HepG2 (cell line): ENCODE data around the gene SYTL3. TPM values are rescaled to one million over a fixed set of nuclear protein-coding genes. Genes with fewer than 3 reads are reported as not detected.

Source experiments
- DDIT3 ChIP-seq: sonication (generic); formaldehyde crosslinking; IDR thresholded peaks from 2 replicates; pipeline ENCODE4 v1.4.0; 2020; ENCODE audit warnings: mild to moderate bottlenecking, missing genetic modification reagents
- FOXK2 ChIP-seq: fragments of 450-650 bp; IDR thresholded peaks from 2 replicates; pipeline ENCODE4 v1.6.1; 2016
- HOXA7 ChIP-seq: sonication (generic); formaldehyde crosslinking; IDR thresholded peaks from 2 replicates; pipeline ENCODE4 v1.8.1; 2022; ENCODE audit warnings: mild to moderate bottlenecking, missing genetic modification reagents, moderate library complexity
- MIER3 ChIP-seq: IDR thresholded peaks from 2 replicates; pipeline ENCODE4 v1.6.1; 2016; ENCODE audit warnings: missing compliant biosample characterization, borderline replicate concordance
- MXD3 ChIP-seq: IDR thresholded peaks from 2 replicates; pipeline ENCODE4 v1.6.1; 2016; ENCODE audit warnings: mild to moderate bottlenecking, missing biosample characterization, missing genetic modification reagents
- SNRNP70 ChIP-seq: fragments of 200-400 bp; formaldehyde crosslinking; IDR thresholded peaks from 2 replicates; pipeline ENCODE4 v1.6.1; 2017; ENCODE audit warnings: mild to moderate bottlenecking, low read depth, low read length, moderate library complexity
- SP1 ChIP-seq, 2 experiments: fragments of 450-650 bp in 1 of 2; sonication (generic) in 1 of 2; formaldehyde crosslinking in 1 of 2; IDR thresholded peaks; 2 replicates each; pipeline versions ENCODE4 v1.4.0 to v1.6.1; 2016 to 2020; ENCODE audit warnings: missing genetic modification reagents in 1 of 2
- SUZ12 ChIP-seq: fragments of 150-350 bp; IDR thresholded peaks from 2 replicates; pipeline ENCODE4 v1.6.1; 2014; ENCODE audit warnings: low read depth, low read length
- ZEB1 ChIP-seq: IDR thresholded peaks from 2 replicates; pipeline ENCODE4 v1.6.1; 2012; ENCODE audit warnings: mild to moderate bottlenecking, low read depth, inconsistent platforms; ENCODE audit not compliant: insufficient replicate concordance
- ZGPAT ChIP-seq: IDR thresholded peaks from 2 replicates; pipeline ENCODE4 v1.6.1; 2016; ENCODE audit warnings: mild to moderate bottlenecking
- ZNF136 ChIP-seq: sonication (generic); formaldehyde crosslinking; IDR thresholded peaks from 2 replicates; pipeline ENCODE4 v1.8.1; 2022; ENCODE audit warnings: low read depth, mild to moderate bottlenecking, moderate library complexity, missing genetic modification reagents
- ZNF138 ChIP-seq: sonication (generic); formaldehyde crosslinking; IDR thresholded peaks from 2 replicates; pipeline ENCODE4 v1.5.0; 2020; ENCODE audit warnings: mild to moderate bottlenecking, low read depth, missing genetic modification reagents
- ZNF256 ChIP-seq: sonication (generic); formaldehyde crosslinking; conservative IDR thresholded peaks from 2 replicates; pipeline ENCODE4 v1.4.0; 2020; ENCODE audit warnings: missing genetic modification reagents
- ZNF326 ChIP-seq: sonication (generic); formaldehyde crosslinking; IDR thresholded peaks from 2 replicates; pipeline ENCODE4 v1.4.0; 2020; ENCODE audit warnings: missing genetic modification reagents, borderline replicate concordance
- ZNF441 ChIP-seq: sonication (generic); formaldehyde crosslinking; IDR thresholded peaks from 2 replicates; pipeline ENCODE4 v1.7.0; 2021; ENCODE audit warnings: missing genetic modification reagents, borderline replicate concordance
- ZNF451 ChIP-seq: sonication (generic); formaldehyde crosslinking; IDR thresholded peaks from 2 replicates; pipeline ENCODE4 v1.5.0; 2020; ENCODE audit warnings: mild to moderate bottlenecking, missing genetic modification reagents
- ZNF543 ChIP-seq: sonication (generic); formaldehyde crosslinking; IDR thresholded peaks from 2 replicates; pipeline ENCODE4 v1.4.0; 2020; ENCODE audit warnings: mild to moderate bottlenecking, missing genetic modification reagents
- ZNF572 ChIP-seq: sonication (generic); formaldehyde crosslinking; IDR thresholded peaks from 2 replicates; pipeline ENCODE4 v1.5.1; 2020; ENCODE audit warnings: mild to moderate bottlenecking, missing genetic modification reagents
- ZNF773 ChIP-seq: sonication (generic); formaldehyde crosslinking; IDR thresholded peaks from 2 replicates; pipeline ENCODE4 v1.4.0; 2020; ENCODE audit warnings: missing genetic modification reagents, borderline replicate concordance
- ZNF850 ChIP-seq: sonication (generic); formaldehyde crosslinking; conservative IDR thresholded peaks from 2 replicates; pipeline ENCODE4 v1.9.0; 2021; ENCODE audit warnings: mild to moderate bottlenecking, missing genetic modification reagents
- polyA plus RNA-seq, 8 experiments: library from polyadenylated mRNA; depleted of rRNA in 3 of 8; stranded (reverse) in 7 of 8; unstranded in 1 of 8; fragments of >200 nt; fragmentation: Illumina TruSeq in 4 of 8; extraction: Trizol in 4 of 8; gene quantifications; 2 replicates each; pipeline versions ENCODE4 v1.2.1 to v1.2.3, GENCODE V29; 2011 to 2016; ENCODE audit warnings: low read depth in 4 of 8, missing spikeins in 1 of 8, mixed read lengths in 1 of 8; ENCODE audit not compliant: insufficient read depth in 1 of 8
- total RNA-seq, 5 experiments: library from RNA; depleted of rRNA; stranded (reverse); fragments of >200 nt; fragmentation: Illumina TruSeq; extraction: Trizol; gene quantifications; 2 replicates each; pipeline ENCODE4 v1.2.3, GENCODE V29; 2016; ENCODE audit warnings: low read depth in 1 of 5
- TF ChIP-seq, protein P1 (sequence below): sonication (generic); formaldehyde crosslinking; IDR thresholded peaks from 2 replicates; pipeline ENCODE4 v1.4.0; 2020; ENCODE audit warnings: missing genetic modification reagents, borderline replicate concordance
- TF ChIP-seq, protein P2 (sequence below): IDR thresholded peaks from 2 replicates; pipeline ENCODE4 v1.6.1; 2018; ENCODE audit warnings: missing genetic modification reagents
- TF ChIP-seq, protein P3 (sequence below): IDR thresholded peaks from 2 replicates; pipeline ENCODE4 v1.6.1; 2012; ENCODE audit warnings: inconsistent platforms

SYTL3 gene
- total and polyA plus RNA-seq, 2 of the 13 experiments (the other 11 are each of a cell fraction or from before 2014, with no cell fraction given), result 0.11 to 0.28 TPM

GRCh38 chr6:158644231-158645063 lies 5.4 kb upstream of the SYTL3 start, which contains the start of gene DYNLT1 (continued):
- TF ChIP-seq ZGPAT (CRISPR knock-in tag) (peak; percentile 83; the same call in 1 of the 2 replicates), MIER3 (0 out of 2 replicates have a peak, but pooled peaks have one; percentile 58), FOXK2 (no peak; the same call in 1 of the 2 replicates), ZNF572 (CRISPR knock-in tag) (0 out of 2 replicates have a peak, but pooled peaks have one; percentile 73), ZNF138 (CRISPR knock-in tag) (0 out of 2 replicates have a peak, but pooled peaks have one; percentile 69), ZNF441 (CRISPR knock-in tag) (no peak; the same call in 1 of the 2 replicates), ZNF256 (0 out of 2 replicates have a peak, but pooled peaks have one; percentile 36), ZNF451 (CRISPR knock-in tag) (peak; percentile 84; the same call in 1 of the 2 replicates), ZNF543 (CRISPR knock-in tag) (peak; percentile 56; the same call in 1 of the 2 replicates), DDIT3 (CRISPR knock-in tag) (no peak), ZNF773 (CRISPR knock-in tag) (peak; percentile 59; the same call in 1 of the 2 replicates), SNRNP70 (no peak), MXD3 (CRISPR knock-in tag) (peak; percentile 93), SP1 (IDR thresholded peaks at IDR 0.05) (no peak), SP1 (CRISPR knock-in tag; IDR thresholded peaks at IDR 0.05) (peak; percentile 76), ZNF136 (peak; percentile 83; the same call in 1 of the 2 replicates), ZNF850 (peak; percentile 65; the same call in 1 of the 2 replicates), HOXA7 (no peak), SUZ12 (no peak), ZEB1 (peak; percentile 41), ZNF326 (CRISPR knock-in tag) (no peak)
- TF ChIP-seq, protein P1, sequence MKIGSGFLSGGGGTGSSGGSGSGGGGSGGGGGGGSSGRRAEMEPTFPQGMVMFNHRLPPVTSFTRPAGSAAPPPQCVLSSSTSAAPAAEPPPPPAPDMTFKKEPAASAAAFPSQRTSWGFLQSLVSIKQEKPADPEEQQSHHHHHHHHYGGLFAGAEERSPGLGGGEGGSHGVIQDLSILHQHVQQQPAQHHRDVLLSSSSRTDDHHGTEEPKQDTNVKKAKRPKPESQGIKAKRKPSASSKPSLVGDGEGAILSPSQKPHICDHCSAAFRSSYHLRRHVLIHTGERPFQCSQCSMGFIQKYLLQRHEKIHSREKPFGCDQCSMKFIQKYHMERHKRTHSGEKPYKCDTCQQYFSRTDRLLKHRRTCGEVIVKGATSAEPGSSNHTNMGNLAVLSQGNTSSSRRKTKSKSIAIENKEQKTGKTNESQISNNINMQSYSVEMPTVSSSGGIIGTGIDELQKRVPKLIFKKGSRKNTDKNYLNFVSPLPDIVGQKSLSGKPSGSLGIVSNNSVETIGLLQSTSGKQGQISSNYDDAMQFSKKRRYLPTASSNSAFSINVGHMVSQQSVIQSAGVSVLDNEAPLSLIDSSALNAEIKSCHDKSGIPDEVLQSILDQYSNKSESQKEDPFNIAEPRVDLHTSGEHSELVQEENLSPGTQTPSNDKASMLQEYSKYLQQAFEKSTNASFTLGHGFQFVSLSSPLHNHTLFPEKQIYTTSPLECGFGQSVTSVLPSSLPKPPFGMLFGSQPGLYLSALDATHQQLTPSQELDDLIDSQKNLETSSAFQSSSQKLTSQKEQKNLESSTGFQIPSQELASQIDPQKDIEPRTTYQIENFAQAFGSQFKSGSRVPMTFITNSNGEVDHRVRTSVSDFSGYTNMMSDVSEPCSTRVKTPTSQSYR (CRISPR knock-in tag), result no peak
- TF ChIP-seq, protein P2, sequence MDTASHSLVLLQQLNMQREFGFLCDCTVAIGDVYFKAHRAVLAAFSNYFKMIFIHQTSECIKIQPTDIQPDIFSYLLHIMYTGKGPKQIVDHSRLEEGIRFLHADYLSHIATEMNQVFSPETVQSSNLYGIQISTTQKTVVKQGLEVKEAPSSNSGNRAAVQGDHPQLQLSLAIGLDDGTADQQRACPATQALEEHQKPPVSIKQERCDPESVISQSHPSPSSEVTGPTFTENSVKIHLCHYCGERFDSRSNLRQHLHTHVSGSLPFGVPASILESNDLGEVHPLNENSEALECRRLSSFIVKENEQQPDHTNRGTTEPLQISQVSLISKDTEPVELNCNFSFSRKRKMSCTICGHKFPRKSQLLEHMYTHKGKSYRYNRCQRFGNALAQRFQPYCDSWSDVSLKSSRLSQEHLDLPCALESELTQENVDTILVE, result peak; percentile 70
- TF ChIP-seq, protein P3, sequence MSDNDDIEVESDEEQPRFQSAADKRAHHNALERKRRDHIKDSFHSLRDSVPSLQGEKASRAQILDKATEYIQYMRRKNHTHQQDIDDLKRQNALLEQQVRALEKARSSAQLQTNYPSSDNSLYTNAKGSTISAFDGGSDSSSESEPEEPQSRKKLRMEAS, result peak; percentile 87
